ENCODE results near the gene VMAC.

Gene VMAC

GRCh38 chr19:5905114-5905778, 574 bp downstream of the VMAC start:
- DNase-seq = no peak

GRCh38 chr19:5907241-5907640, 2.6 kb downstream of the VMAC start:
- no peak for DNase-seq

- no peak for DNase-seq
Measured at GRCh38 chr19:5908773-5909442, 4.2 kb downstream of the VMAC start.

GRCh38 chr19:5910638-5910907, 5.9 kb downstream of the VMAC start:
- DNase-seq = no peak

- DNase-seq = no peak
Measured at GRCh38 chr19:5911366-5911765, 6.7 kb downstream of the VMAC start.

GRCh38 chr19:5913739-5914357, 9.2 kb downstream of the VMAC start, which contains the start of gene CAPS:
TSS of gene CAPS (plus strand) at chr19:5914254. CDS start at chr19:5914407, 153 bp downstream.
- DNase-seq = no peak

GRCh38 chr19:5914358-5914774, 9.7 kb downstream of the VMAC start:
- DNase-seq = no peak

- DNase-seq = no peak
Measured at GRCh38 chr19:5914946-5915781, 10.5 kb downstream of the VMAC start.

GRCh38 chr19:5915782-5916165, 11.1 kb downstream of the VMAC start:
- DNase-seq = no peak

GRCh38 chr19:5916181-5916708, 11.6 kb downstream of the VMAC start:
- no peak for DNase-seq

GRCh38 chr19:5917431-5918107, 12.9 kb downstream of the VMAC start:
- no peak for DNase-seq

GRCh38 chr19:5918463-5919079, 13.9 kb downstream of the VMAC start:
- no peak for DNase-seq

GRCh38 chr19:5921516-5922160, 17.0 kb downstream of the VMAC start:
- no peak for DNase-seq

- DNase-seq = no peak
Measured at GRCh38 chr19:5922161-5922545, 17.5 kb downstream of the VMAC start.

- DNase-seq = no peak
Measured at GRCh38 chr19:5923356-5923755, 18.7 kb downstream of the VMAC start.

- DNase-seq = no peak
Measured at GRCh38 chr19:5925830-5926427, 21.3 kb downstream of the VMAC start.

GRCh38 chr19:5926641-5927440, 22.2 kb downstream of the VMAC start:
- no peak for DNase-seq

- no peak for DNase-seq
Measured at GRCh38 chr19:5927441-5927821, 22.8 kb downstream of the VMAC start.

GRCh38 chr19:5929179-5929578, 24.5 kb downstream of the VMAC start:
- DNase-seq = no peak

- DNase-seq = no peak
Measured at GRCh38 chr19:5929625-5930024, 25.0 kb downstream of the VMAC start.

- DNase-seq = no peak
Measured at GRCh38 chr19:5931251-5931650, 26.6 kb downstream of the VMAC start.

Measured in CD4-positive, alpha-beta T cell treated with Interleukin-12 subunit alpha and Interleukin-12 subunit beta, for 1 hour (primary cell).